PC-3 (cell line): ENCODE results near the gene GABBR2. TPM values are rescaled to one million over a fixed set of nuclear protein-coding genes. Genes with fewer than 3 reads are reported as not detected.

Source experiments
- ATAC-seq: fragments of 200-7000 bp; cut with Tn5 transposase; 2 replicates; pipeline ENCODE4 v1.9.1; 2020; ENCODE audit warnings: mild to moderate bottlenecking, moderate library complexity
- BruUV-seq: library from RNA; stranded (reverse); fragments of 400-500 nt; replicated peaks from 2 replicates; lab custom pipeline; 2021; lab: Mats Ljungman, UMichigan
- CTCF ChIA-PET: fragments of 300-600 bp; sonication (Branson Sonifier 250); formaldehyde crosslinking; loops from one replicate; lab custom pipeline; 2022; ENCODE audit warnings: antibody characterized with exemption; lab: Charles Lee
- POLR2A ChIA-PET: fragments of 300-600 bp; sonication (Branson Sonifier 250); formaldehyde crosslinking; loops from one replicate; lab custom pipeline; 2022; ENCODE audit warnings: antibody characterized with exemption; ENCODE audit not compliant: unreplicated experiment; lab: Charles Lee
- DNase-seq: peaks from one replicate; pipeline ENCODE4 v3.0.0-alpha.2; 2015
- H2AFZ ChIP-seq: fragments of 300-600 bp; sonication (generic); 2 replicates; pipeline ENCODE4 v1.6.0; 2016; ENCODE audit warnings: antibody characterized with exemption, low read length
- H3F3A ChIP-seq: fragments of 300-600 bp; sonication (generic); one replicate; pipeline ENCODE4 v1.6.0; 2017; ENCODE audit warnings: antibody characterized with exemption, low read length, control low read depth, mild to moderate bottlenecking; ENCODE audit not compliant: unreplicated experiment
- H3K27ac ChIP-seq: fragments of 300-600 bp; sonication (generic); 2 replicates; pipeline ENCODE4 v1.5.1; 2016; ENCODE audit warnings: mild to moderate bottlenecking, low read length
- H3K27me3 ChIP-seq: fragments of 300-600 bp; sonication (generic); 2 replicates; pipeline ENCODE4 v1.6.1; 2016; ENCODE audit warnings: low read length, mixed read lengths
- H3K36me3 ChIP-seq: fragments of 300-600 bp; sonication (generic); 2 replicates; pipeline ENCODE4 v1.6.1; 2016; ENCODE audit warnings: low read depth, mixed run types, low read length, mixed read lengths
- H3K4me1 ChIP-seq: fragments of 300-600 bp; sonication (generic); 2 replicates; pipeline ENCODE4 v1.5.1; 2016; ENCODE audit warnings: low read length; ENCODE audit not compliant: insufficient read depth
- H3K4me2 ChIP-seq: fragments of 300-600 bp; sonication (generic); 2 replicates; pipeline ENCODE4 v1.6.0; 2016; ENCODE audit warnings: low read length
- H3K4me3 ChIP-seq: fragments of 300-600 bp; sonication (generic); 2 replicates; pipeline ENCODE4 v1.5.1; 2016; ENCODE audit warnings: mild to moderate bottlenecking, low read length, mixed read lengths
- H3K79me2 ChIP-seq: fragments of 300-600 bp; sonication (generic); 2 replicates; pipeline ENCODE4 v1.6.1; 2017; ENCODE audit warnings: low read length, mixed read lengths
- H3K9ac ChIP-seq: fragments of 300-600 bp; sonication (generic); 2 replicates; pipeline ENCODE4 v1.6.0; 2016; ENCODE audit warnings: mild to moderate bottlenecking, low read length
- H3K9me2 ChIP-seq: fragments of 300-600 bp; sonication (generic); replicated peaks from 2 replicates; pipeline ENCODE4 v1.6.1; 2016; ENCODE audit warnings: mixed run types, low read length, mixed read lengths
- H3K9me3 ChIP-seq: fragments of 300-600 bp; sonication (generic); 2 replicates; pipeline ENCODE4 v1.6.1; 2016; ENCODE audit warnings: low read length, mixed read lengths
- H4K20me1 ChIP-seq: fragments of 300-600 bp; sonication (generic); 2 replicates; pipeline ENCODE4 v1.6.1; 2016; ENCODE audit warnings: low read length, mixed read lengths
- CTCF ChIP-seq: fragments of 300-600 bp; sonication (generic); conservative IDR thresholded peaks from 2 replicates; pipeline ENCODE4 v1.5.1; 2017; ENCODE audit warnings: antibody characterized with exemption, low read depth, mild to moderate bottlenecking, low read length
- EZH2 ChIP-seq: fragments of 300-600 bp; sonication (generic); IDR thresholded peaks from one replicate; pipeline ENCODE4 v1.6.1; 2017; ENCODE audit warnings: antibody characterized with exemption, mild to moderate bottlenecking, low read length; ENCODE audit not compliant: unreplicated experiment
- EZH2phosphoT487 ChIP-seq: fragments of 300-600 bp; sonication (generic); IDR thresholded peaks from 2 replicates; pipeline ENCODE4 v1.6.1; 2018; ENCODE audit warnings: mild to moderate bottlenecking, antibody characterized with exemption, low read length, borderline replicate concordance
- intact Hi-C: fragments of 100-400 bp; cut with micrococcal nuclease; formaldehyde crosslinking; loops from 2 replicates; pipeline ENCODE4 v1.9.0; 2023
- total RNA-seq: library from RNA; depleted of rRNA; stranded (reverse); fragments of >200 nt; gene quantifications from 2 replicates; pipeline ENCODE4 v1.2.3, GENCODE V29; 2014

GABBR2 gene
- total RNA-seq, 1 experiment from 2014 or later = 0.44 TPM

- POLR2A ChIA-PET = no interaction called here
- no peak for DNase-seq
- no peaks in the 10 kb centered on the region for H3K4me1 ChIP-seq
Observed at GRCh38 chr9:98450496-98450895, 258.2 kb downstream of the GABBR2 start.

GRCh38 chr9:98449871-98450270, 258.9 kb downstream of the GABBR2 start:
- Histone ChIP-seq H3K27ac (no peak overlapping the region), H3K79me2 (no peaks in the 10 kb centered on the region), H3K9ac (no peak overlapping the region), H2AFZ (no peak overlapping the region), H4K20me1 (no peaks in the 10 kb centered on the region), H3K4me1 (no peaks in the 10 kb centered on the region), H3K4me3 (no peak overlapping the region), H3K36me3 (no peaks in the 10 kb centered on the region), H3K27me3 (no peaks in the 10 kb centered on the region), H3K9me2 (no peaks in the 10 kb centered on the region), H3K4me2 (no peak overlapping the region), H3K9me3 (no peaks in the 10 kb centered on the region), H3F3A (no peaks in the 10 kb centered on the region)
- ChIA-PET POLR2A (no interaction called here), CTCF (no interaction called here)
- BruUV-seq = no TSS peak
- TF ChIP-seq CTCF (no peak), EZH2phosphoT487 (no peak), EZH2 (no peak)
- no peak for ATAC-seq
- intact Hi-C loops = no loop called here
- DNase-seq = no peak

More at GRCh38 chr9:98450496-98450895, 258.2 kb downstream of the GABBR2 start:
- no peak overlapping the region for H3K4me3 ChIP-seq
- no peaks in the 10 kb centered on the region for H3K79me2 ChIP-seq
- H3K4me2 ChIP-seq = no peak overlapping the region
- no peaks in the 10 kb centered on the region for H3F3A ChIP-seq
- no peak overlapping the region for H3K27ac ChIP-seq
- intact Hi-C loops = no loop called here
- ATAC-seq = no peak
- BruUV-seq = no TSS peak
- no peaks in the 10 kb centered on the region for H3K9me3 ChIP-seq
- H3K9ac ChIP-seq = no peak overlapping the region
- TF ChIP-seq EZH2 = no peak
- H3K36me3 ChIP-seq = no peaks in the 10 kb centered on the region
- no peaks in the 10 kb centered on the region for H4K20me1 ChIP-seq
- no peaks in the 10 kb centered on the region for H3K27me3 ChIP-seq
- no peaks in the 10 kb centered on the region for H3K9me2 ChIP-seq
- CTCF ChIA-PET = no interaction called here
- no peak overlapping the region for H2AFZ ChIP-seq

- Histone ChIP-seq H3K9ac (no peak overlapping the region), H3K4me1 (no peaks in the 10 kb centered on the region), H3F3A (no peaks in the 10 kb centered on the region), H3K27ac (no peak overlapping the region), H3K36me3 (no peaks in the 10 kb centered on the region), H4K20me1 (no peaks in the 10 kb centered on the region), H3K4me3 (no peak overlapping the region), H3K27me3 (no peaks in the 10 kb centered on the region), H3K9me3 (no peaks in the 10 kb centered on the region), H3K9me2 (no peaks in the 10 kb centered on the region), H3K79me2 (no peaks in the 10 kb centered on the region), H3K4me2 (no peak overlapping the region), H2AFZ (no peak overlapping the region)
- CTCF ChIA-PET = no interaction called here
- BruUV-seq = no TSS peak
- DNase-seq (no peak), ATAC-seq (no peak)
- TF ChIP-seq EZH2 = no peak
- TF ChIP-seq CTCF = no peak
- no peak for TF ChIP-seq EZH2phosphoT487
- intact Hi-C loops = no loop called here
- POLR2A ChIA-PET = no interaction called here
Observed at GRCh38 chr9:98445576-98445975, 263.2 kb downstream of the GABBR2 start.
